Measurements from ENCODE around the gene ZNF790. TPM values are rescaled to one million over a fixed set of nuclear protein-coding genes. Genes with fewer than 3 reads are reported as not detected.

The ZNF790 gene
- 1 to 10 TPM; 6.5 to 7.8 TPM for total RNA-seq

DNA sequence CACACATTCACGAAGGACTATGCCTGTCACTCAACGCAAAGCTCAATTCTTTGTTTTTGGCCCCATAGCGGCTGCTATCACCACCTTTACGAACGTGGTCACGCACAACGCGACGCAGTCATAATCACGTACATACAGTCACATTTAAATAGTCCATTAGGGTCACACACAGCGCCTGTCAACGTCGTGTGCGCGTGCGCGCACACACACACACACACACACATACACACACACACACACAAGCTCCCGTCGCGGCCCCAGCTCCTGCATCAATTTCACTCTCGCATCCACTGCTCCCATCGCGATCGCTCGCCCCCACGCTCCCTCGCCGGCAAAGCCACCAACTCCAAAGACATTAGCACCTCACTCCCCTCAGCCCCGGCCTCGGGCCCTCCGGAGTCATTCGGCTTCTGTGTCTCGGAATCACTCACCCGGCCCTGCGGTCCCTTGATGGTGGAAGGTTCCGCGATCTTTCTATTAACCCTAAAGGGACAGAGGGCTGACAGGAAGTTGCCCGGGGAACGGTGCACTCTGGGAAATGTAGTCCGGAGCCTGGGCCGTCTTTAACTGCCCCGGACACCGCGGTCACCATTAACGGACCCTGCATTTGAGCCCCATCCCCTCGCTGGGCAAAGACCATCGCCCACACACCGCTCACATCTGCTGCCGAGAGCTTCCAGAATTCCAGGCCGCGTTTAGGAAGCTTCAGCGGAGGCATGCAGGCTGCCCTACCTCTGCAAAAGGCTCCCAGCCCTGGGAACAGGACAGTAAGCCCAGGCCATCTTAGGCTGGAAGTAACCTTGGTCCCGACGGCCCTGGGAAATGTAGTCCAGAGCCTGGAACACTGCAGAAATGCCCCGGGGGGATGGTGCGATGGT lies at the start of gene ZNF790:
Gene ZNF790, minus strand, starts transcription at position 482 of the 878 bp plus-strand sequence. CDS start 12,768 bp downstream, outside the sequence.
- Mint-ChIP-seq H3K36me3 (peaks cover 58% of the 10 kb centered on the region), H3K27me3 (no peaks in the 10 kb centered on the region), H3K4me1 (peaks cover 5% of the 10 kb centered on the region), H3K27ac (peak within 1 kb of the TSS; percentile 75), H3K4me3 (no peak within 1 kb of the TSS), H3K9me3 (ENCODE audit: low read depth) (peaks cover 19% of the 10 kb centered on the region)
- peak; percentile 96 for ATAC-seq
- peak; percentile 93 for DNase-seq
- CTCF ChIA-PET: interaction anchor here (0.7 to 4.8 kb wide), 3 partner anchors 11 to 240 kb away, joined by 3 to 29 read pairs (median 3); partner anchors contain the start of genes ZNF345 and ZNF420

DNA sequence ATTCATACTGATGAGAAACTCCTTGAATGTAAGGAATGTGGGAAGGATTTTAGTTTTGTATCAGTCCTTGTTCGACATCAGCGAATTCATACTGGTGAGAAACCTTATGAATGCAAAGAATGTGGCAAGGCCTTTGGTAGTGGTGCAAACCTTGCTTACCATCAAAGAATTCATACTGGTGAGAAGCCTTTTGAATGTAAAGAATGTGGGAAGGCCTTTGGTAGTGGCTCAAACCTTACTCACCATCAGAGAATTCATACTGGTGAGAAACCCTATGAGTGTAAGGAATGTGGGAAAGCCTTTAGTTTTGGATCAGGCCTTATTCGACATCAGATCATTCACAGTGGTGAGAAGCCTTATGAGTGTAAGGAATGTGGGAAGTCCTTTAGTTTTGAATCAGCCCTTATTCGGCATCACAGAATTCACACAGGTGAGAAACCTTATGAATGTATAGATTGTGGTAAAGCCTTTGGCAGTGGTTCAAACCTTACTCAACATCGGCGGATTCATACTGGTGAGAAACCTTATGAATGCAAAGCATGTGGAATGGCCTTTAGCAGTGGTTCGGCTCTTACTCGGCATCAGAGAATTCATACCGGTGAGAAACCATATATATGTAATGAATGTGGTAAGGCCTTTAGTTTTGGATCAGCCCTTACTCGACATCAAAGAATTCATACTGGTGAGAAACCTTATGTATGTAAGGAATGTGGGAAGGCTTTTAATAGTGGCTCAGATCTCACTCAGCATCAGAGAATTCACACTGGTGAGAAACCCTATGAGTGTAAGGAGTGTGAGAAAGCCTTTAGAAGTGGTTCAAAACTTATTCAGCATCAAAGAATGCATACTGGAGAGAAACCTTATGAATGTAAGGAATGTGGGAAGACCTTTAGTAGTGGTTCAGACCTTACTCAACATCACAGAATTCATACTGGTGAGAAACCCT lies 39.1 kb upstream of the ZNF790 start:
- peaks cover 58% of the 10 kb centered on the region for H3K36me3 Mint-ChIP-seq
- no peaks in the 10 kb centered on the region for H3K27me3 Mint-ChIP-seq
- ATAC-seq (no peak), DNase-seq (no peak)
- H3K27ac Mint-ChIP-seq: no peak overlapping the region
- CTCF ChIA-PET: no interaction called here
- no peak overlapping the region for H3K4me3 Mint-ChIP-seq
- no peaks in the 10 kb centered on the region for H3K4me1 Mint-ChIP-seq
- peaks cover 45% of the 10 kb centered on the region for H3K9me3 Mint-ChIP-seq (ENCODE audit: low read depth)

DNA sequence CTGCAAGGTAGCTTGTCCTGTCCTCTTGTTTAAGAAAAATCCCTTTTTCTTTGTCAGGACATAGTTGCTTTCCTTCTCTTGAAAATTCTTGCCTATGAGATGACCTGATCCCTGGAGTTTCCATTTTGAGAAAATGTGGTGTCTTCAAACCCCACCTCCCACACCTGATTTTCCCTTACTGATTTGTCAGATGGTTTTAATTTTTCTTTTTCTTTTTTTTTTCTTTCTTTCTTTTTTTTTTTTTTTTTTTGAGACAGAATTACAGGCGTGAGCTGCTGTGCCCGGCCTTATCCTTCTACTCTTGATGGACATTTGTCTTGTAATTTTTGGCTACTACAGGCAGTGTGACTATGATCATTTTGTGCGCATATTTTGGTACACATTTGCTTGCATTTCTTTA lies 13.7 kb upstream of the ZNF790 start:
- CTCF ChIA-PET: no interaction called here
- H3K36me3 Mint-ChIP-seq: peaks cover 43% of the 10 kb centered on the region
- ATAC-seq: no peak
- peak overlapping the region; percentile 13 for H3K27ac Mint-ChIP-seq
- peaks cover 13% of the 10 kb centered on the region for H3K9me3 Mint-ChIP-seq (ENCODE audit: low read depth)
- no peaks in the 10 kb centered on the region for H3K27me3 Mint-ChIP-seq
- H3K4me3 Mint-ChIP-seq: no peak overlapping the region
- peaks cover 5% of the 10 kb centered on the region for H3K4me1 Mint-ChIP-seq
- no peak for DNase-seq

DNA sequence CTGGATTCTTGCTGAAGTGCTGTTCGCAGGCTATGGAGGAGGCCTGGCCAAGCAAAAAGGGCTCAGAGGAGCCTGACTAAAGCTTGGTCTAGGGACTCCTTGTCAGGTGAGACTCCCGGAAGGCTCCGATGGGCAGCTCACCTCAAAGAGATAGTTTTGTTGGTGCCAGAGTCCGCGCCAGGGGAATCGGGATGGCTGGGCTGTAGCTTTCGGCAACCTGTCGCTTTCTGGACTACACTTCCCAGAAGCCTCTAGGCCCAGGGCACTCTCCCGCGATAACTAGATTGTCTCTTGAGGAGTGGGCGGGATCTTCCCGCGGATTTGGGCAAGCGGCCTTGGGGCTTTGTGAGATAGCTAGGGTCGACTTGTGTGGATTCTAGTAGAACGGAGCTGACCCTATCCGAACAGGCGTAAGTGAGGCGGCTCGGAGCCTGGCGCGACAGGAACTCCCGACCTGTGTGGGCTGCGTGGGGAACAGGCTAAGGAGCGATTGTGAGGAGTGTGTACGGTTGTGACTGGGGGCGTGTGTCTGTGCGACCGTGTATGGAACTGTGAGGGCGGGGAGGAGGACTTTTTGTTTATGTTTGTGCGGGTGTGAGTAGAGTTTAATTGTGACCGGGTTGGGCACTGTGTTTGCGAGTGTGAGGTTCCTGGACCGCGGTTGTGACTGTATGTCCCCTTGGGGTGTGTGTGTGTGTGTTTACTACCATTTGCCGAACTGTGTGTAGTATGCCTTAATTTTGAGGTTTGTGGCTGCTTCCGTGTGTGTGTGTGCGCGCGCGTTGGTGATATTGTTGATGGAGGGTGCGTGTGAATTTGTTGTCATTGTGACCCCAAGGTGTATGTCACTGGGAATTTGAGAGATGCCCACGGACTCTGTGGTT lies 12.6 kb upstream of the ZNF790 start, which contains the start of gene ZNF345:
Gene ZNF345, plus strand, starts transcription at position 318 of the 884 bp plus-strand sequence. CDS start 25,955 bp downstream, outside the sequence.
- Mint-ChIP-seq H3K9me3 (ENCODE audit: low read depth) (peaks cover 12% of the 10 kb centered on the region), H3K4me3 (no peak within 1 kb of the TSS), H3K4me1 (peaks cover 5% of the 10 kb centered on the region), H3K36me3 (peaks cover 46% of the 10 kb centered on the region), H3K27me3 (no peaks in the 10 kb centered on the region), H3K27ac (no peak within 1 kb of the TSS)
- ATAC-seq: peak; percentile 87
- CTCF ChIA-PET: interaction anchor here (0.6 to 2.9 kb wide), 8 partner anchors 13 to 1234 kb away, joined by 3 to 29 read pairs (median 3); partner anchors contain the start of genes ZNF568, ZNF573 and ZNF790
- DNase-seq: peak; percentile 94

DNA sequence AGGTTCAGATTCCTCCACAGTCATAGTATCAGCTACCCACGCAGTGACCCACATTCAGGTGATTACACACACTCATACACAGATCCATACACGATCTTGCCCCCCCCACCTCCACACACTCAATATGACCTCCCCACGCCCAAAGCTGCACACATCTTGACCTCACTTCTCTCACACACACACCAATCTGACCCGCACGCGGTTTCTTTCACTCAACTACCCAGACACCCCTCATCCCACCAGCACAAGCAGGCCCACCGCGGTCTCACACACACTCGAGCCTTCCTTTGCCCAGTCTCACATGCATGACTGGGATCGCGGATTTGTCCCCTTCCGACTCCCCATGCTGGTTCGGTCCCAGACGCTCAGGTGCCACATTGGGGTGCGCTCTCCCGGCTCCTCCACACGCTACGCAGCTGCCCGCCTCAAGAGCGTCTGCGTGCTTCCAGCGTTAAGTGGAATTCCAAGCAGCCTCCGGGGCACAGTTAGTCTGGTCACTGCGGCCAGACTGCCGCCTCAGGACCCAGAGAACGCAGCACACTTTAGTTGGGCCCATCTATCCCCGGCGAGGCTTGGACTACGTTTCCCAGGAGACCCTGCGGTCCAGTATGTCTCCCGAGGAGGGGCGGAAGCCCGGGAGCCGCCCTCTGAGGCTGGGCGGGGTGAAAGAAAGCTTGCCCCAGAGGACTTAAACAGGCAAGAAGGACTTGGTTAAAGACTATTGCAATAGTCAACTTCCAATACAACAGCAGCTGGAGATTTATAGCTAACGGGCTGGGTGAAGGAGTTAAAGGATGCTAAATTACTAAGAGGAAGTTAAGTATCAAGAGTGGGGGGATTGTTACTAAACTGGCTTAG lies 11.7 kb upstream of the ZNF790 start:
- Mint-ChIP-seq H3K36me3 (peaks cover 49% of the 10 kb centered on the region), H3K27ac (no peak overlapping the region), H3K4me1 (peaks cover 5% of the 10 kb centered on the region), H3K9me3 (ENCODE audit: low read depth) (peaks cover 14% of the 10 kb centered on the region), H3K4me3 (no peak overlapping the region), H3K27me3 (no peaks in the 10 kb centered on the region)
- DNase-seq: peak; percentile 96
- CTCF ChIA-PET: interaction anchor here (0.6 to 2.9 kb wide), 9 partner anchors 12 to 1235 kb away, joined by 3 to 29 read pairs (median 3); partner anchors contain the start of genes ZNF568, ZNF573 and ZNF790
- ATAC-seq: peak; percentile 92

DNA sequence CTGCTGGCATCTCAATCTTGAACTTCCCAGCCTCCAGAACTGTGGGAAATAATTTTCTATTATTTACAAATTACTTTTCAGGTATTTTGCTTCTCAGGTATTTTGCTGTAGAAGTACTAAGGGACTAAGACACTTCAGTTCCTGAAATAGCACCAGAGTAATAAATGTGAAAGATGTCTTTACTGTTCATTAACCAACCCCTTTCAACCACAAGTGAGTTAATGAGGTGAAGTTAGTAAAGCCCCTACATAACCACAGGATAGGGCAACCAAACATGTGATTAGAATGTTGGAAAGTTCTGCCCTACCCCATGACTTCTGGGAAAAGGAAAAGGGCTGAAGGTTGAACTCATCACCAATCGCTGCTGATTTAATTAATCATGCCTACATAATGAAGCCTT lies 9.8 kb upstream of the ZNF790 start:
- H3K27ac Mint-ChIP-seq: peak overlapping the region; percentile 82
- CTCF ChIA-PET: interaction anchor here (1.5 kb wide), 1 partner anchor 28 kb away, joined by 3 read pairs; no protein-coding TSS in a partner anchor
- peaks cover 49% of the 10 kb centered on the region for H3K36me3 Mint-ChIP-seq
- peaks cover 10% of the 10 kb centered on the region for H3K9me3 Mint-ChIP-seq (ENCODE audit: low read depth)
- DNase-seq (no peak), ATAC-seq (no peak)
- H3K27me3 Mint-ChIP-seq: no peaks in the 10 kb centered on the region
- H3K4me3 Mint-ChIP-seq: no peak overlapping the region
- H3K4me1 Mint-ChIP-seq: peaks cover 5% of the 10 kb centered on the region

DNA sequence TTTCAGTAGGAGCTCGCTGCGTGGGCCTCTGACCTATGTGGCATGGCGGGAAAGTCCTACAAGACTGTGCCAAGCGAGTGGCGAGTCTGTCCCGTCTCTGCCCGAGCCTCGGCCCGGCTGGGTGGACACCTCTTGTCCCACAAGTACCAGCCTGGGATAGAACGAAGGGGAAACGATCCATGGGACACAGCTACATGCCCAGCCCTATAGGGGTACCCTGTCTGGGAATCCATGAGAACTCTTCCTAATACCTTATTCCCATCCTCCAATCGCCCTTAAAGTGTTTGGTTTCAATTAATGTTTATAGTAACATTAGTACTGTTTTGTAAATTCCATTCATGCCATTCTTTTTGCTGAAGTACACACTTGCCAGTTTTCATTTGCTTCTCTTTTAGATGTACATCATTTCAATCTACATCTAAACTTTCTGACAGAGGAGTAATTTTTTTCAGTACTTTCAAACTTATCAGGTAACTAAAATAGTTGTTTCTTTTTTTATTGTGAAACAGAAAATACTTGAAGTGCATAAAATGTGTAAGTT lies 667 bp upstream of the ZNF790 start:
- Mint-ChIP-seq H3K27me3 (no peaks in the 10 kb centered on the region), H3K36me3 (peaks cover 56% of the 10 kb centered on the region), H3K4me1 (peaks cover 5% of the 10 kb centered on the region), H3K4me3 (no peak overlapping the region), H3K9me3 (ENCODE audit: low read depth) (peaks cover 20% of the 10 kb centered on the region), H3K27ac (peak overlapping the region; percentile 75)
- CTCF ChIA-PET: interaction anchor here (4.8 kb wide), 1 partner anchor 11 kb away, joined by 29 read pairs; the partner anchor contains the start of gene ZNF345
- ATAC-seq (no peak), DNase-seq (peak; percentile 40)

DNA sequence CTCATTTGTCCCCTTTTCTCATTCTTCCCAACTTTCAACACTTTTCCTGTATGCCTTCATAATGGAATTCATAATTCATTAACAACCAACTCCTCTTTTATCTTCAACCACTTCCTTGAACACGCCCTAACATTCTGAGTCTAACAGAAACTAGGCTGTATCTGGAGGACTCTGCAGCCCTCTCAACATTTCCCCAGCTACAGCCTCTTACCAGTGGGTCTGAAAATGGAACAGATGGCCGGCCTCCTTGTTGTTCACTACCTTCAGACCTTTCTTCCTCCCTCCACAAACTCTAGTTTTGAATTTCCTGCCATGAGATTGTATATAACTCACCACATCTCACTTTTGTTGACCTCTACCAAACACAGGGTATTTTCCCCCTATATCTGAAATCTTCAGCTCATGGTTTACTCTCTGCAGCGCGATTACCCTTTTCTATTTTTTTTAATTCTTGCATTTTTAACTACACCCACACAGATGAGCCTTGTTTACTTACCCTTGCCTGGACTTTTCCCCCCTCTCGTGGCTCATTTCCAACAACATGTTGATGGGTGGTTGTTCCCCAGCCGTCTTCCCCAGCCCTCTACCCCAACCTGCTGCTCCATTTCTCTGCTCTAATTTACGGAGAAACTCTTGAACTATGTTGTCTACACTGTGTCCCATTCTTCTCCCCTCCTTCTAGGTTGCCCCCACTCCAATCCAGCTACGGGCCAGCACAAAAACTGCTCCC lies 846 bp downstream of the ZNF790 start:
- Mint-ChIP-seq H3K36me3 (peaks cover 59% of the 10 kb centered on the region), H3K4me1 (peaks cover 5% of the 10 kb centered on the region), H3K27ac (no peak overlapping the region), H3K9me3 (ENCODE audit: low read depth) (peaks cover 22% of the 10 kb centered on the region), H3K4me3 (no peak overlapping the region), H3K27me3 (no peaks in the 10 kb centered on the region)
- DNase-seq (no peak), ATAC-seq (no peak)
- CTCF ChIA-PET: interaction anchor here (0.7 to 4.8 kb wide), 3 partner anchors 12 to 241 kb away, joined by 3 to 29 read pairs (median 3); partner anchors contain the start of genes ZNF345 and ZNF420

DNA sequence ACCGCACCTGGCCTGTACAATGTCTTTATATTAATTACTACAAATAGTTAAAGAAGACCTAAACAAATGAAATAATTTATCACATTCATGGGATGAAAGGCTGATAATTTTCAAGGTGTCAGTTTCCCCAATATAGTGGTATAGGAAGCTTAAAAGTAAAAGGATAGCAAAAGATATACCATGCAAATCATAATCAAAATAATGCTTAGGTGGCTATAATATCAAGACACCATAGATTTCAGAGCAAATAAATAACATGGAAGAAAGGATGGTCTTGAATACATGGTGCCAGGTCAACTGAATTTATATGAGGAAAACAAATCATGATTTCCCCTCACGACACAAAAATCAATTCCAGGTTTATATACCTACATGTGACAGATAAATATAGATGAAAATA lies 4.8 kb downstream of the ZNF790 start:
- CTCF ChIA-PET: interaction anchor here (0.5 kb wide), 1 partner anchor 51 kb away, joined by 3 read pairs; no protein-coding TSS in a partner anchor
- Mint-ChIP-seq H3K4me1 (peaks cover 2% of the 10 kb centered on the region), H3K27ac (no peak overlapping the region), H3K27me3 (no peaks in the 10 kb centered on the region), H3K4me3 (no peak overlapping the region), H3K9me3 (ENCODE audit: low read depth) (peaks cover 33% of the 10 kb centered on the region), H3K36me3 (peaks cover 67% of the 10 kb centered on the region)
- DNase-seq: no peak
- ATAC-seq: no peak

DNA sequence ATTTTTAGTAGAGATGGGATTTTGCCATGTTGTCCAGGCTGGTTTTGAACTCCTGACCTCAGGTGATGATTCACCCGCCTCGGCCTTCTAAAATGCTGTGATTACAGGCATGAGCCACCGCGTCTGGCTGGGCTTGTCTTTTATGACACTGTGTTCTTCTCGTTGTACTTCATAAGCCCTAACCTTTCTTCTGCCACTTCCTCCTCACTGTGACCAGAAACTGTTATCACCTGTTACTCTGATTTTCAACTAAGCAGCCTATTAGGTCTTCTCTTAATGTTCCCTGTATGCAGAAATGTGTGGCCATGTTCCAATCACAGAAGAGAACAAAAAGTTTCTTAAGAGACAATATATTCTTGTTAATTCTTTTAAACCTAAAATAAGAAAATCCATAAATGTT lies 16.4 kb downstream of the ZNF790 start:
- ATAC-seq (no peak), DNase-seq (no peak)
- no peak overlapping the region for H3K27ac Mint-ChIP-seq
- H3K36me3 Mint-ChIP-seq: peaks cover 82% of the 10 kb centered on the region
- H3K9me3 Mint-ChIP-seq (ENCODE audit: low read depth): peaks cover 52% of the 10 kb centered on the region
- no peak overlapping the region for H3K4me3 Mint-ChIP-seq
- no peaks in the 10 kb centered on the region for H3K27me3 Mint-ChIP-seq
- CTCF ChIA-PET: no interaction called here
- no peaks in the 10 kb centered on the region for H3K4me1 Mint-ChIP-seq

DNA sequence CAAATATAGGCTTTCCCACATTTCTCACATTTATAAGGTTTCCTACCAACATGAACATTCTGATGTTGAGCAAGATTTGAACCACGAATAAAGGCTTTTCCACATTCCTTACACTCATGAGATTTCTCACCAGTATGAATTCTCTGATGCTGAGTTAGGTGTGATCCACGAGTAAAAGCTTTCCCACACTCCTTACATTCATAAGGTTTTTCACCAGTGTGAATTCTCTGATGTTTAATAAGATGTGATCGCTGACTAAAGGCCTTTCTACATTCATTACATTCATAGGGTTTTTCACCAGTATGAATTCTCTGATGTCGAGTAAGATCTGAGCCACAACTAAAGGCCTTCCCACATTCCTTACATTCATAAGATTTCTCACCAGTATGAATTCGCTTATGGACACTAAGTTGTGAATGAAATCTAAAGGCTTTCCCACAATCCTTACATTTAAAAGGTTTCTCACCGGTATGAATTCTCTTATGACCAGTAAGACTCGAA lies 19.0 kb downstream of the ZNF790 start:
- no peak for ATAC-seq
- Mint-ChIP-seq H3K9me3 (ENCODE audit: low read depth) (peaks cover 44% of the 10 kb centered on the region), H3K4me1 (no peaks in the 10 kb centered on the region), H3K27me3 (no peaks in the 10 kb centered on the region), H3K27ac (no peak overlapping the region), H3K4me3 (no peak overlapping the region), H3K36me3 (peaks cover 79% of the 10 kb centered on the region)
- no peak for DNase-seq
- CTCF ChIA-PET: no interaction called here
